ENCODE results near the gene ST3GAL5. TPM values are rescaled to one million over a fixed set of nuclear protein-coding genes. Genes with fewer than 3 reads are reported as not detected.

The ST3GAL5 gene
- total and polyA plus RNA-seq, 2 of the 8 experiments (the other 6 are each of a cell fraction or from before 2014, with no cell fraction given): 1.9 to 4.5 TPM

DNA sequence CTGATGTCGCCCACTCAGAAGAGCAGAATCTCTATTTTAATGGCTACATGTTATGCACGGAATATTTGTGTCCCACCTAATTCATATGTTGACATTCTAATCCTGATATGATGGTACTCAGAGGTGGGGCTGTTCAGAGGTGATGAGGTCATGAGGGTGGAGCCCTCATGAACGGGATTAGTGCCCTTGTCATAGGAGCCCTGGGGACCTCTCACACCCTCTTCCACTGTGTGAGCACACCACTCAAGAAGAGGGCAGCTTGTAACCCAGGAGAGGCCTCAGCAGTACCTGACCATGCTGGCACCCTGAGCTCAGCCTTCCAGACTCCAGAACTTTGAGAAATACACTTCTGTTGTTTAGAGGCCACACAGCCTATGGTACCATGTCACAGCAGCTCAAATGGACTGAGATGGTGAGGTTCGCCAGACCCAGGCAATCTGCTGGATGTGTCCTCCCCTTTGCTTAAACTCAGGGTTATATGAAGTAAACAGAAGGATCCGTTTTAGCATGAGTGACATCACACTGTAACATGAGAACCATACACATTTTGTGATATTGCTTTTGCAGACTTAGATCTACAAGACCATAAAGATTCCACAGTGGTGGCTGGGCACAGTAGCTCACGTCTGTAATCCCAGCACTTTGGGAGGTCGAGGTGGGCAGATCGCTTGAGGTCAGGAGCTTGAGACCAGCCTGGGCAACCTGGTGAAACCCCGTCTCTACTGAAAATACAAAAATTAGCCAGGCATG lies 86.3 kb downstream of the ST3GAL5 start (continued):
- TF ChIP-seq CHD7 (IDR thresholded peaks at IDR 0.05; ENCODE audit: insufficient replicate concordance, low read length) (no peak), EGR1 (IDR thresholded peaks at IDR 0.05; ENCODE audit: borderline replicate concordance, low read depth, low read length) (no peak)

Data from H1 (cell line).